GM18519 (cell line): ENCODE measurements around the gene MED14.

Source experiments
- ATAC-seq: cut with Tn5 transposase; IDR thresholded peaks from one replicate; pipeline ENCODE4 v1.9.1; 2021; ENCODE audit warnings: mild to moderate bottlenecking, moderate library complexity; ENCODE audit not compliant: unreplicated experiment, low FRiP score

Gene MED14

GRCh38 chrX:40617566-40617965 lies 117.8 kb downstream of the MED14 start:
- ATAC-seq: no peak

GRCh38 chrX:40615976-40616375 lies 119.4 kb downstream of the MED14 start:
- ATAC-seq: no peak

GRCh38 chrX:40612511-40612910 lies 122.8 kb downstream of the MED14 start:
- no peak for ATAC-seq

- ATAC-seq: no peak
Observed at GRCh38 chrX:40607381-40607780, 128.0 kb downstream of the MED14 start.

- ATAC-seq: no peak
Observed at GRCh38 chrX:40603446-40603845, 131.9 kb downstream of the MED14 start.
